ENCODE measurements around the gene IGSF21.

The IGSF21 gene

DNA sequence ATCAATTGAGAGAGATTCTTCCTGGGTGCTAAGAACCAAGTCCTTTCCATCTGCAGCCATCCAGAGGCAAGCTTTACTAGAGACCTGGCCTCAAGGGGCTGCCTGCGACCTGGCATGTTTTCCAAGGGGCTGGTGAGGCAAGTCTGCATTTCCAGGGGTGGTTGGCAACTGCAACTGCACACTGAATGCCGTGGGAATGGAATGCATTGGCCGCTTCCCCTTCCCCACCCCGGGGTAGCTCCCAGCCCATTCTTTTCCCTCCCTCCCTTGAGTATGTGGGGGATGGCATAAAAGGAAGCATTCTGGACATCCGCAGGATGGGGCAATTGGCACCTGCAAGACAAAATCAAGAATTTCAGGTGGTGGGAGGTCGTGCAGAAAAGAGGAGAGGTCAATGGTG lies 155.1 kb downstream of the IGSF21 start:
- DNase-seq (ENCODE audit: low read depth), result no peak

DNA sequence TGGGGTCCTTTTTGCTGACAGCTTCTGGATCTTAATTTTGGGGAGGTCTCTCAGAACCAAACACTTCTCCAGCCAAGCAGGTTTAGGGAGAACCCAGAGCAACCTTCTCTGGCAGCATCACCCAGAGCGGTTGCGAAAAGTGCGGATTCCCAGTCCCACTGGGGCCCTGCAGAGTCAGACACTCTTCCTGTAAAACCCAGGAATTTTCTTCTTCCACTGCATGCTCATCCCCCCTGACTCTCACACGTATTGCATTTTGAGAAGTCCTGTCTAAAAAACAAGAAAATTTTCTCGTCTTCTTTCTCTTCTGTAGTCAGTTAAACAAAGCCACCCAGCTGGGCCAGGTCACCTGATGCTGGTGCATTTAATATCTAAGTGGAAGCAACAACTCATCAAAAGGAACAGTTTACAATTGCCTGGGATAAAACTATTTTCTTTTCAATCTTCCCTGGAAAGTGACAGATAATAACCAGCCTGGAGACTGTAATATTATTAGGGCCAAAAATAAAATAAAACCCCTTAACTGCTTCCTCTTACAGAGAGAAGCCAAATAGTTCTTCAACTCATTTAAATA lies 156.0 kb downstream of the IGSF21 start:
- no peak for DNase-seq (ENCODE audit: low read depth)

GRCh38 chr1:18264450-18265039 lies 156.9 kb downstream of the IGSF21 start:
- DNase-seq (ENCODE audit: low read depth), result no peak

DNA sequence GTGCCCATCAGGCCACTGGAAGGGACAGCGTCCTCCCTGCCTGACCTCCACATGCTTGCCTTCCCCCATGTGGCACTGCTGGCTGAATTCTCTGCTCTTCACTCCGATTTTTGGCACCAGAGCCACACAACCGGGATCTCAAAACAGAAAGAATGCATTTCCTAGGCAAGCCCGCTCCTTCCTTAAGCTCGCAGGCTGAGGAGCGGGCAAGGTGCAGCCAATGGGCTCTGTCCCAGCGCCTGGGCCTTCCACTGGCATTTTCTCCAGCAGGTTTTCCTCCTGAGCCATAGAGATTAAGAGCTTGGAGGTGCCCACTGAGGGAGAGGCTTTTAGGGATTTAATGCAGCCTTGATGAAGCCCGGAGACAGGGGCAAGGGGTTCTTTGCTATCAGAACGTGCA lies 158.0 kb downstream of the IGSF21 start:
- DNase-seq (ENCODE audit: low read depth), result no peak

- no peak for DNase-seq (ENCODE audit: low read depth)
Measured at GRCh38 chr1:18266391-18266790, 158.8 kb downstream of the IGSF21 start.

GRCh38 chr1:18271336-18271735 lies 163.7 kb downstream of the IGSF21 start:
- no peak for DNase-seq (ENCODE audit: low read depth)

DNA sequence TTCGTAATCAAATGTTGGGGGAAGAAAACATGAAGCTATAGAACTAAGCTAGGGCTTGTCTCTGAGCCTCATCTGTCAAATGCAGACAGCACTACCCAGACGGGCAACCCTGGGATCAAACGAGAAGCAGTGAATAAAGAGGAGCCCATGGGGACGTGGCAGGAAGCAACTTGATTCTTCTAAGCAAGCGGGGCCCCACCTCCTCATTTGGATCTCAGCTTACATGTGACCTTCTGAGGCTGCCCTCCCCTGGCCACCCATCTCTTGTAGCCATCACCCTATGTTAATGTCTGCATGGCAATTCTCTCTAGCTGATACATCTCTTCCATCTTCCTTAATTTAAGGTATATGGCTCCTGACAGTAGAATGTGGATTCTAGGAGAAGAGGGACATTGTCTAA lies 171.3 kb downstream of the IGSF21 start:
- no peak for DNase-seq (ENCODE audit: low read depth)

GRCh38 chr1:18279351-18280074 lies 171.9 kb downstream of the IGSF21 start:
- no peak for DNase-seq (ENCODE audit: low read depth)

DNA sequence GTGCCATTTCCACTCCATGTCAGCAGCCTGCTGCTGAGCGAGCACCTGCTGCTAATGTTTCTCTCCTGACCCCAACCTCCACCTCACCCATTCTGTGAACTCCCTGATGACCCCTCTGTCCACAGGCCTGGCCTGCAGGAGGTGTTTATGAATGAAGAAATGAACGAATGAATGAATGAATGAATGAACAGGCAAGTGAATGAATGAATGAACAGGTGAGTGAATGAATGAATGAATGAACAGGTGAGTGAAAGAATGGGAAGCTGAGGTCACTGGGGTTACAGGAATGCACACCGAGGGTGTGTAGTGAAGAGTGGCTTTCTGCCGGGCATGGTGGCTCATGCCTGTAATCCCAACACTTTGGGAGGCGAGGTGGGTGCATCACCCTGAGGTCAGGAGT lies 173.4 kb downstream of the IGSF21 start:
- DNase-seq (ENCODE audit: low read depth), result no peak

- no peak for DNase-seq (ENCODE audit: low read depth)
Measured at GRCh38 chr1:18282851-18283600, 175.4 kb downstream of the IGSF21 start.

DNA sequence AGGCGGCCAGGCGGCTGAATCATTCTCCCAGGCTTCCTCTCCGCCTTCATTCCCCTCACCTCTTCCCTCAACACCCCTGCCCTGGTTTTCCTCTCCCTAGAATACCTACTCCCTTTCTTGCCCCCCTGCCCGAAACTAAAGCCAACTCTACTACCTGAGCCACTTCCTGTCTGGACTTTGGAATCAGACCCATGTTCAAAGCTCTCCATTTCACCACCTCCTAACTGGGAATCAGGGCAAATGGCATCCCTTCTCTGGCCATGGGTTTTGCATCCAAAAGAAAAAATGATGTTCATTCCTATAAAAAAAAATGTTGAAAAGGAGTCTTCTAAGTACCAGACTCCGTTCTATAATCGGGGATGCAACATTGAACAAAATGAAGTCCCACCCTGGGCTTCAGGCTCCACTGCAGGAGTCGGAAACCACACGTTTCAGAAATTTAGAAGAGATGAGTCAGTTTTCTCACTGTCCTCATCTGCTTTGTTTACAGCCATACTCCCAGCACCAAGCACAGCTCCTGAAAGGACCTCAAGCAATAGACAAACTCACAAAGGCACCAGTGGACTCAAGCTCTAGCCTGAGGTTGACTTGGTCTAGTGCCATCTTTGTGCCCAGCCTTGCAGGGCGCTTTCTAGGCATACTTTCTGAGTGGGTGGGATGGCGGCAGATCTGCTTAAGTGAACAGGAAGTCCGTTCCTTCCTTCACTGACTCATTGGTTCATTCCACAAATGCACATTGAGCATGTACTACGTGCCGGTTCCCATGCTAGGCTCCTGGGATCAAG lies 176.2 kb downstream of the IGSF21 start:
- DNase-seq (ENCODE audit: low read depth), result no peak

- no peak for DNase-seq (ENCODE audit: low read depth)
Measured at GRCh38 chr1:18284805-18285537, 177.4 kb downstream of the IGSF21 start.

DNA sequence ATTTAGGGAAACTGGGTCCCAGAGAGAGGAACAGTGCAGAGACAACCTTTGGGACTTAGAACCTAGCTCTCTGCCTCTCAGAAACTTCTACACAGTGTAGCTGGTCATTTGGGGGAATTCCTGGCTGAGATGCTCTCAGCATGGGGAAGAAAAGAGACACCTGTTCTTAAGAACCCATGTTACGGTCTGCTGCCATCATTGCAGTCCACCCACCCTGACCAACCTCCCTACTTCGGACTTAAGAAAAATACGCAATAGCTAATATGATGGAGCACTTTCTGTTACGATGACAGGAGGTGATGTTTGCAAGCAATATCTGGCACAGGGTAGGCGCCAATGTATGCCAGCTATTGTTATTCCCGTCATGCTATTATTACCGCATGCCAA lies 177.9 kb downstream of the IGSF21 start:
- no peak for DNase-seq (ENCODE audit: low read depth)

- no peak for DNase-seq (ENCODE audit: low read depth)
Measured at GRCh38 chr1:18288722-18289121, 181.1 kb downstream of the IGSF21 start.

GRCh38 chr1:18289597-18289996 lies 182.0 kb downstream of the IGSF21 start:
- DNase-seq (ENCODE audit: low read depth), result no peak

DNA sequence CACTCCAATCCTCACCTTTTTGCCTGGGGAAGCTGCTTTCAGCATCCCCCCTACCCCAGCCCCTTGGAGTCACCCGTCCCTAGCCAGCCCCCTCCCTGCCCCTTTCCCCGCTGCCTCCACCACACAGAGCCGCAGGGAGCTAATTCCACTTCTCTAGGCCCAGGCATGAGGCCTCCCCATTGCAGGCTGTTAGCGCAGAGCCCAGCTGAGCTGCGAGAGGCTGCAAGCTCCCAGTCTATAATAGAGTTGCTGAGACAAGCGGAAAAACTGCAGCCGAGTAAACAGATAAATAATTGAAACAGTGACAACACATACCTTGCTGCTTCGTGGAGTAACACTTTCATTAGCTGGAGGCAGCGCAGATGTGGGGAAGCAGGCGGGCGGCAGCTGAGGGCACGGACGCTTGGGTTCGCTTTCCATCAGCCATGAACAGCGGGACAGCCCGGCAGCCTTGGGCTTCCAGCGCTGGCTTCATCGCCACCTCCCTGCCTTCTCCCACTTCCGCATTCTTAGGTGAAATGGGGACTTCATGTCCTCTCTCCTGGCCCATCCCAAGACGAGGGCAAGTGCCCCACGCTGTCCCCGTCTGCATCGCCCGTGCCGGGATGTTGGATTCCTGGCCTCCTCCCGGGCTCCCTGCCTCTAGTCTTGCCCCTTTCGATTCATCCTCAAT lies 183.3 kb downstream of the IGSF21 start:
- no peak for DNase-seq (ENCODE audit: low read depth)

GRCh38 chr1:18292531-18292930 lies 184.9 kb downstream of the IGSF21 start:
- no peak for DNase-seq (ENCODE audit: low read depth)

GRCh38 chr1:18293291-18293690 lies 185.7 kb downstream of the IGSF21 start:
- no peak for DNase-seq (ENCODE audit: low read depth)

- DNase-seq (ENCODE audit: low read depth), result no peak
Measured at GRCh38 chr1:18294437-18295176, 187.0 kb downstream of the IGSF21 start.

Measured in fibroblast of the conjunctiva (primary cell).